Measurements from ENCODE around the gene LMOD2. TPM values are rescaled to one million over a fixed set of nuclear protein-coding genes. Genes with fewer than 3 reads are reported as not detected.

LMOD2 gene, protein sequence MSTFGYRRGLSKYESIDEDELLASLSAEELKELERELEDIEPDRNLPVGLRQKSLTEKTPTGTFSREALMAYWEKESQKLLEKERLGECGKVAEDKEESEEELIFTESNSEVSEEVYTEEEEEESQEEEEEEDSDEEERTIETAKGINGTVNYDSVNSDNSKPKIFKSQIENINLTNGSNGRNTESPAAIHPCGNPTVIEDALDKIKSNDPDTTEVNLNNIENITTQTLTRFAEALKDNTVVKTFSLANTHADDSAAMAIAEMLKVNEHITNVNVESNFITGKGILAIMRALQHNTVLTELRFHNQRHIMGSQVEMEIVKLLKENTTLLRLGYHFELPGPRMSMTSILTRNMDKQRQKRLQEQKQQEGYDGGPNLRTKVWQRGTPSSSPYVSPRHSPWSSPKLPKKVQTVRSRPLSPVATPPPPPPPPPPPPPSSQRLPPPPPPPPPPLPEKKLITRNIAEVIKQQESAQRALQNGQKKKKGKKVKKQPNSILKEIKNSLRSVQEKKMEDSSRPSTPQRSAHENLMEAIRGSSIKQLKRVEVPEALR
- total RNA-seq = not detected

DNA sequence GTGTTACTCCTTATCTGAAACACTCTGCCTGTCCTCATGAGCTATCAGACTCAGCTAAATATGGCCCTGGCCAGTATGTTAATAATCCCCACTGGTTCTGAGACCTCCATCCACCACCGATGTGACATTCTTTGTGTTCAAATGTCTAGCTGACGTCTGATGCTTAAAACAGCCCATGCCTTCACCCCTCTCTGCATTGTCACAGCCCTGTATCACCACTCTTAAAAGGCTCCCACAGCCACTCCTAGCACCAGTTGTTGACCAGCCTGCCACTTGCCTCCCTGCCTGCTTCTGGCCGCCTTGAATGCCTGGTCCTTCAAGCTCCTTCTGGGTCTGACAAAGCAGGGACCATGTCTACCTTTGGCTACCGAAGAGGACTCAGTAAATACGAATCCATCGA, at the start of gene LMOD2:
Gene LMOD2 (plus strand): TSS at position 253 of the 400 bp plus-strand sequence. CDS start 98 bp downstream, at position 351.
- Histone ChIP-seq H3K27ac (no peak within 1 kb of the TSS), H3K4me3 (no peak within 1 kb of the TSS), H3K9me3 (no peaks in the 10 kb centered on the region), H3K36me3 (no peaks in the 10 kb centered on the region), H3K27me3 (peaks cover 0 to 32% (median 0%) of the 10 kb centered on the region in 4 donors), H3K4me1 (no peaks in the 10 kb centered on the region)
- intact Hi-C loops (cut with DNase I) = no loop called here
- no peak for TF ChIP-seq POLR2A (IDR thresholded peaks at IDR 0.05)
- TF ChIP-seq, protein P1, sequence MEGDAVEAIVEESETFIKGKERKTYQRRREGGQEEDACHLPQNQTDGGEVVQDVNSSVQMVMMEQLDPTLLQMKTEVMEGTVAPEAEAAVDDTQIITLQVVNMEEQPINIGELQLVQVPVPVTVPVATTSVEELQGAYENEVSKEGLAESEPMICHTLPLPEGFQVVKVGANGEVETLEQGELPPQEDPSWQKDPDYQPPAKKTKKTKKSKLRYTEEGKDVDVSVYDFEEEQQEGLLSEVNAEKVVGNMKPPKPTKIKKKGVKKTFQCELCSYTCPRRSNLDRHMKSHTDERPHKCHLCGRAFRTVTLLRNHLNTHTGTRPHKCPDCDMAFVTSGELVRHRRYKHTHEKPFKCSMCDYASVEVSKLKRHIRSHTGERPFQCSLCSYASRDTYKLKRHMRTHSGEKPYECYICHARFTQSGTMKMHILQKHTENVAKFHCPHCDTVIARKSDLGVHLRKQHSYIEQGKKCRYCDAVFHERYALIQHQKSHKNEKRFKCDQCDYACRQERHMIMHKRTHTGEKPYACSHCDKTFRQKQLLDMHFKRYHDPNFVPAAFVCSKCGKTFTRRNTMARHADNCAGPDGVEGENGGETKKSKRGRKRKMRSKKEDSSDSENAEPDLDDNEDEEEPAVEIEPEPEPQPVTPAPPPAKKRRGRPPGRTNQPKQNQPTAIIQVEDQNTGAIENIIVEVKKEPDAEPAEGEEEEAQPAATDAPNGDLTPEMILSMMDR (IDR thresholded peaks at IDR 0.05) = no peak
- 72 to 85% methylated on average over 2 to 5 of the region's 6 CpGs for WGBS, 2 donors
- DNase-seq = no peak

DNA sequence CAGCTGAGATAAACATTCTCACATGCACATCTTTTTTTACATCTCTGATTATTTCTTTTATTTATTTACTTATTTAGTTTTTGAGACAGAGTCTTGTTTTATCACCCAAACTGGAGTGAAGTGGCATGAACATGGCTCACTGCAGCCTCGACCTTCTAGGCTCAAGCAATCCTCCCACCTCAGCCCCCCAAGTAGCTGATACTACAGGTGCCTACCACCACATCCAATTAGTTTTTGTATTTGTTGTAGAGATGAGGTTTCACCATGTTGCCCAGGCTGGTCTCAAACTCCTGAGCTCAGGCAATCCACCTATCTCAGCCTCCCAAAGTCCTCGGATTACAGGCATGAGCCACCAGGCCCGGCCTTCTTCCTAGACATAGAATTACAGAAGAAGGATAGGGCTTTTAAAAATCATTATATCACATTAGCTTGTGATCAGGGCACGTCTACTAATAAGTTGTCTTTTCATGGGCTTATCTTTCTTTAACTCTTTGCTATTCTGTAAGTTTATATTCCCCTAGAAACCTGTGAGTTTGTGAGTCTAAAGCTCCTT, 48.2 kb upstream of the LMOD2 start:
- intact Hi-C loops (cut with DNase I) = no loop called here
- Histone ChIP-seq H3K27ac (no peak overlapping the region), H3K27me3 (peaks cover 0 to 5% (median 0%) of the 10 kb centered on the region in 4 donors), H3K36me3 (no peaks in the 10 kb centered on the region), H3K4me1 (no peaks in the 10 kb centered on the region), H3K4me3 (no peak overlapping the region), H3K9me3 (no peaks in the 10 kb centered on the region)
- no peak for DNase-seq
- 51 to 67% methylated on average over 3 to 4 of the region's 4 CpGs for WGBS, 2 donors
- TF ChIP-seq, protein P1 (IDR thresholded peaks at IDR 0.05) = no peak
- TF ChIP-seq POLR2A (IDR thresholded peaks at IDR 0.05) = no peak

DNA sequence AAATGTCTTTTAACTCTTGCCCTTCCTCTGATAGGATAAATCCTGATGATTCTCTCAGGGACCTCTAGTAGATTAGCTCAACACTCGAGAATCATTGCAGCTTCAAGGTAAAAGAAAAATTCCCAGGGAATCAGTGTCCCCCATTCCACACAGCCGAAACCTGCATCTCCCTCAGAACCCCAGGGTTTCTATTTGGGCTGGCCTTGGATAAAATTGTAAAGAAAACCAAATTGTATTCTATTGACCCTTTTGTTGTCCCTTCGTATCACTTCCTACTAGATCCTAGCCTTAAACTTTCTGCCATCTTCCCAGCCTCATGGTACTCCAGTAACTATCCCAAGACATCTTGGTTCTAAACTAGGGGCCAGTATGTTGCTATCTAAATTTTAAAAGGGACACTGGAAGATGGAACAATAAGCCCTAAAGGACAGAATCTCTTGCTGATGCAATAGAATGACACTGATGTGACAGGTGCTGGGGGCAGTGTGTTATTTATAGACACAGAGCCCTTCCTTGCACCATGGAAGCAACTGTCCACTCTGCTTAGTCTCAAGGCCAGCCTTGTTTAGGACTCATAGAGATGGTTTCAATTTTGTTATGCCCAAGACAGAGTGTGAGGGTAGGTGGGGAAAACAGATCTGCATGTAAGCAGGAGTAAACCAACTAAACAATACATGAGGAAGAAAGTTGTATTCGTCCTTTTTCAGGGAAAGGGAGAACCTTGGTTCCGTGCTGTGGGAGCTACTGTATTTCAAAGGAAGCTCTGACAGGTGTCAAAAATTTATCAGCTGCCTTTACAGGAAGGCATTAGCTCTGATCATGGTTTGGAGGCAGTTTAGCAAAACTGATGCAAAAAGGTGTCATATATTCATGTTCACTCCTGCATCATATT, 46.4 kb upstream of the LMOD2 start:
- peaks cover 0 to 5% (median 0%) of the 10 kb centered on the region in 4 donors for H3K27me3 ChIP-seq
- 66 to 76% methylated on average over 5 of the region's 5 CpGs for WGBS, 2 donors
- H3K36me3 ChIP-seq = no peaks in the 10 kb centered on the region
- H3K27ac ChIP-seq = no peak overlapping the region
- H3K4me3 ChIP-seq = no peak overlapping the region
- intact Hi-C loops (cut with DNase I) = no loop called here
- H3K9me3 ChIP-seq = no peaks in the 10 kb centered on the region
- DNase-seq = no peak
- no peaks in the 10 kb centered on the region for H3K4me1 ChIP-seq
- TF ChIP-seq, protein P1 (IDR thresholded peaks at IDR 0.05) = no peak
- TF ChIP-seq POLR2A (IDR thresholded peaks at IDR 0.05) = no peak

DNA sequence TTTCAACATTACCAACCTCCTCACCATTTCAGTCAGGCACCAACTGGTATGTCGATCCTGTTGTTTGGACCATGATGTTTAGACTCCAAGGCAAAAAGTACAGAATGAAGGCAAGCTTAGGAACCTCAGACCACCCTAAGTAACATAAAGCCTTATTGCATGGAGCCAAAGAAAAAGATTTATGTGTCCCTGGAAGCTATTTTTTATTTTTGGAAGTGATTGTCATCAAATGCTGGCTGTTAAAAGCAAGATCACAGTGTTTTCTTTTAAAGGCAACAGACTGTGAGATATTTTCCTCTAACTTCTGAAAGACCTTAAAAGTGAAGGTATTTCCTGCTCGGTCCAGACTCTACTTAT, 45.8 kb upstream of the LMOD2 start:
- intact Hi-C loops (cut with DNase I) = no loop called here
- H3K27ac ChIP-seq = no peak overlapping the region
- no peaks in the 10 kb centered on the region for H3K4me1 ChIP-seq
- TF ChIP-seq, protein P1 (IDR thresholded peaks at IDR 0.05) = no peak
- TF ChIP-seq POLR2A (IDR thresholded peaks at IDR 0.05) = no peak
- H3K36me3 ChIP-seq = no peaks in the 10 kb centered on the region
- 73 to 82% methylated on average over 2 of the region's 2 CpGs for WGBS, 2 donors
- H3K4me3 ChIP-seq = no peak overlapping the region
- no peaks in the 10 kb centered on the region for H3K9me3 ChIP-seq
- no peak for DNase-seq
- peaks cover 0 to 4% (median 0%) of the 10 kb centered on the region in 4 donors for H3K27me3 ChIP-seq

Measured in esophagus squamous epithelium (tissue), 5 donors.